IPS-NIHi7 (cell line): ENCODE measurements around the gene GAL3ST2.
"Not testable (repeated sequence)": the region's sequence is repeated elsewhere in the genome, so short reads cannot be mapped to it uniquely, and the experiment has no call there.

Experiments
- DNase-seq: peaks from one replicate; pipeline ENCODE4 v3.0.0; 2012; ENCODE audit warnings: mixed read lengths; ENCODE audit errors: extremely low spot score

Gene GAL3ST2

GRCh38 chr2:241746084-241746483, 30.5 kb upstream of the GAL3ST2 start:
- no peak for DNase-seq

GRCh38 chr2:241748468-241749256, 28.0 kb upstream of the GAL3ST2 start:
- no peak for DNase-seq

- no peak for DNase-seq
These were observed 26.4 kb upstream of the GAL3ST2 start for GRCh38 chr2:241750076-241750840.

GRCh38 chr2:241751152-241751551, 25.5 kb upstream of the GAL3ST2 start:
- no peak for DNase-seq

- no peak for DNase-seq
These were observed 24.8 kb upstream of the GAL3ST2 start for GRCh38 chr2:241751776-241752175.

- DNase-seq: no peak
These were observed 24.4 kb upstream of the GAL3ST2 start for GRCh38 chr2:241752253-241752652.

- no peak for DNase-seq
These were observed 23.8 kb upstream of the GAL3ST2 start for GRCh38 chr2:241752689-241753276.

- DNase-seq: no peak
These were observed 23.1 kb upstream of the GAL3ST2 start for GRCh38 chr2:241753493-241753892.

- no peak for DNase-seq
These were observed 22.6 kb upstream of the GAL3ST2 start for GRCh38 chr2:241754042-241754441.

- DNase-seq: no peak
These were observed 21.5 kb upstream of the GAL3ST2 start for GRCh38 chr2:241755166-241755565.

- DNase-seq: no peak
These were observed 20.8 kb upstream of the GAL3ST2 start for GRCh38 chr2:241755777-241756176.

GRCh38 chr2:241759067-241759807, 17.4 kb upstream of the GAL3ST2 start:
- no peak for DNase-seq

- not testable (repeated sequence) for DNase-seq
These were observed 16.7 kb upstream of the GAL3ST2 start for GRCh38 chr2:241759893-241760292.

- no peak for DNase-seq
These were observed 16.3 kb upstream of the GAL3ST2 start for GRCh38 chr2:241760301-241760771.

- DNase-seq: no peak
These were observed 14.2 kb upstream of the GAL3ST2 start for GRCh38 chr2:241762321-241762932.

GRCh38 chr2:241762933-241763369, 13.7 kb upstream of the GAL3ST2 start:
- DNase-seq: no peak

- DNase-seq: no peak
These were observed 12.9 kb upstream of the GAL3ST2 start for GRCh38 chr2:241763551-241764274.

GRCh38 chr2:241764275-241765241, 12.1 kb upstream of the GAL3ST2 start:
- no peak for DNase-seq

GRCh38 chr2:241767464-241768250, 9.0 kb upstream of the GAL3ST2 start:
- no peak for DNase-seq
